Kidney (tissue), 14 donors: ENCODE measurements around the gene ERC2. TPM values are rescaled to one million over a fixed set of nuclear protein-coding genes. Genes with fewer than 3 reads are reported as not detected.

Source experiments
- DNase-seq, 5 donors: peaks; one replicate each; pipeline ENCODE4 v3.0.0-alpha.2; 2013 to 2020
- FAIRE-seq: peaks from 2 replicates; lab custom pipeline; 2012; peaks lifted over from hg19 to GRCh38; lab: Jason Lieb, UNC
- H3K27ac ChIP-seq, 2 donors: one replicate each; pipeline ENCODE4 v1.7.0; 2013; ENCODE audit warnings: low read depth in 2 of 2, low read length in 2 of 2, inconsistent platforms in 1 of 2
- H3K27me3 ChIP-seq: one replicate; pipeline ENCODE4 v1.7.1; 2013; ENCODE audit warnings: low read length, inconsistent platforms; ENCODE audit not compliant: control insufficient read depth, insufficient read depth
- H3K36me3 ChIP-seq, 3 donors: one replicate each; pipeline versions ENCODE4 v1.7.0 to v1.7.1; 2013; ENCODE audit warnings: low read length in 3 of 3, control low read depth in 1 of 3, inconsistent platforms in 1 of 3; ENCODE audit not compliant: insufficient read depth in 3 of 3, control insufficient read depth in 2 of 3
- H3K4me1 ChIP-seq, 3 donors: one replicate each; pipeline versions ENCODE4 v1.7.0 to v1.7.1; 2013; ENCODE audit warnings: low read length in 3 of 3, inconsistent platforms in 1 of 3, low read depth in 1 of 3; ENCODE audit not compliant: control insufficient read depth in 2 of 3, insufficient read depth in 2 of 3
- H3K4me3 ChIP-seq, 3 donors: one replicate each; pipeline versions ENCODE4 v1.7.0 to v1.8.1; 2013; ENCODE audit warnings: low read length in 3 of 3, control low read depth in 1 of 3, inconsistent platforms in 1 of 3
- H3K9ac ChIP-seq, 3 donors: one replicate each; pipeline versions ENCODE4 v1.7.0 to v1.7.1; 2013; ENCODE audit warnings: low read length in 3 of 3, control low read depth in 1 of 3, inconsistent platforms in 1 of 3
- H3K9me3 ChIP-seq, 3 donors: one replicate each; pipeline versions ENCODE4 v1.7.0 to v1.7.1; 2013; ENCODE audit warnings: low read length in 3 of 3, control low read depth in 1 of 3, inconsistent platforms in 1 of 3; ENCODE audit not compliant: control insufficient read depth in 2 of 3, insufficient read depth in 1 of 3
- intact Hi-C: fragments of 100-400 bp; cut with DNase I; formaldehyde crosslinking; loops from one replicate; pipeline ENCODE4 v1.11.1; 2022
- polyA plus RNA-seq: library from polyadenylated mRNA; stranded (reverse); fragments of 350-450 nt; fragmentation: Illumina TruSeq; extraction: RNeasy Lipid Tissue Mini Kit (QIAGEN cat#74804); gene quantifications from one replicate; pipeline ENCODE4 v1.2.3, GENCODE V29; 2014; ENCODE audit warnings: low read depth, low replicate concordance; ENCODE audit not compliant: insufficient read depth
- total RNA-seq: library from RNA; stranded (reverse); fragmentation: NEBNext Ultra II Directional; extraction: Animal tissue kit (Norgen Biotek cat#: 25700); gene quantifications from one replicate; pipeline ENCODE4 v1.2.1, GENCODE V29; 2021
- TF ChIP-seq, protein P1 (sequence below): IDR thresholded peaks from 3 replicates; pipeline ENCODE4 v1.5.1; 2012; ENCODE audit warnings: mild to moderate bottlenecking, moderate library complexity, borderline replicate concordance; ENCODE audit not compliant: insufficient read depth; ENCODE audit errors: extremely low read depth
- donor health status: control.
- donor health status: control.
- donor health status: control.
- donor health status: control.
- donor health status: control.
- donor health status: DM: yes; HTN: yes; CAD: no.
- donor health status: Normal renal cell carcinoma (clear cell type).

Gene ERC2
- total and polyA plus RNA-seq, 2 donors from 2014 or later, result 0.92 to 3.8 TPM

DNA sequence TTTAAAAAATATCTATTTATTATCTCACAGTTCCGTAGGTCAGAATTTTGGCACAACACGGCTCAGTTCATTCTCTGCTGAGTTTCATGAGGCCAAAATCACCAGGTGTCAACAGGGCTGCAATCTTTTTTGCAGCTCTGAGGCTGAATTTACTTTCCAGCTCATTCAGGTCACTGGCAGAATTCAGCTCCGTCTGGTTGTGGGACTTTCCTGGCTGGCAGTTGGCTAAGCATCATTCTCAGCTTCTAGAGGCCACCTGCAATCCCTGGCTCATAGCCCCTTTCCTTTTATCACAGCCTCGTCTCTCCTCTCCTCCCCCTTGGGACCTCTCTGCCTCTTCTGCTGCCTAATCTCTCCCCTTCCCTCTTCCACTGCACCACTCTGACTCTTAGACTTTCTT is 807.1 kb downstream of the ERC2 start:
- DNase-seq, result no peak
- no peak for FAIRE-seq
- no peak overlapping the region for H3K9ac ChIP-seq
- H3K4me3 ChIP-seq, result no peak overlapping the region
- H3K4me1 ChIP-seq, result no peaks in the 10 kb centered on the region
- intact Hi-C loops, result no loop called here
- no peaks in the 10 kb centered on the region for H3K27me3 ChIP-seq
- no peaks in the 10 kb centered on the region for H3K36me3 ChIP-seq
- no peak overlapping the region for H3K27ac ChIP-seq
- TF ChIP-seq, protein P1, sequence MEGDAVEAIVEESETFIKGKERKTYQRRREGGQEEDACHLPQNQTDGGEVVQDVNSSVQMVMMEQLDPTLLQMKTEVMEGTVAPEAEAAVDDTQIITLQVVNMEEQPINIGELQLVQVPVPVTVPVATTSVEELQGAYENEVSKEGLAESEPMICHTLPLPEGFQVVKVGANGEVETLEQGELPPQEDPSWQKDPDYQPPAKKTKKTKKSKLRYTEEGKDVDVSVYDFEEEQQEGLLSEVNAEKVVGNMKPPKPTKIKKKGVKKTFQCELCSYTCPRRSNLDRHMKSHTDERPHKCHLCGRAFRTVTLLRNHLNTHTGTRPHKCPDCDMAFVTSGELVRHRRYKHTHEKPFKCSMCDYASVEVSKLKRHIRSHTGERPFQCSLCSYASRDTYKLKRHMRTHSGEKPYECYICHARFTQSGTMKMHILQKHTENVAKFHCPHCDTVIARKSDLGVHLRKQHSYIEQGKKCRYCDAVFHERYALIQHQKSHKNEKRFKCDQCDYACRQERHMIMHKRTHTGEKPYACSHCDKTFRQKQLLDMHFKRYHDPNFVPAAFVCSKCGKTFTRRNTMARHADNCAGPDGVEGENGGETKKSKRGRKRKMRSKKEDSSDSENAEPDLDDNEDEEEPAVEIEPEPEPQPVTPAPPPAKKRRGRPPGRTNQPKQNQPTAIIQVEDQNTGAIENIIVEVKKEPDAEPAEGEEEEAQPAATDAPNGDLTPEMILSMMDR, result no peak
- H3K9me3 ChIP-seq, result no peaks in the 10 kb centered on the region

DNA sequence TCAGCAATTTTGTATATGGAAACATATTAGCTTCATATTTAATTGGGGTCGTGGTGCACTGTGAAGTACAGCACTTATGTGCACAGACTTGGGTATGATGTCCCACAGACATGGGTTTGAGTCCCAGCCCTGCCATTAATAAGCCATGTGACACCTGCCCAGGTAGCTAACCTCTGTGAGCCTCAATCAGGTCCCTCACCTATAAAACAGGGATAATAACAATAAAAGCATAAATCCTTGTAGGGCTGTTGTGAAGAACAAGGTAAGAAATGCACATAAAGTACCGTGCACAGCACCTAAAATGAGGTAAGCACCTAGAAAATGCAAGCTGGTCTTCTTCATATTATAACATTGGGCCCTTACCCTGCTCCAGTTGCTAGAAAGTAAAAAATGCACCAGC is 807.6 kb downstream of the ERC2 start:
- TF ChIP-seq, protein P1, result no peak
- Histone ChIP-seq H3K9me3 (no peaks in the 10 kb centered on the region), H3K27me3 (no peaks in the 10 kb centered on the region), H3K27ac (no peak overlapping the region), H3K9ac (no peak overlapping the region), H3K4me1 (no peaks in the 10 kb centered on the region), H3K4me3 (no peak overlapping the region), H3K36me3 (no peaks in the 10 kb centered on the region)
- intact Hi-C loops, result no loop called here
- no peak for DNase-seq
- FAIRE-seq, result no peak

DNA sequence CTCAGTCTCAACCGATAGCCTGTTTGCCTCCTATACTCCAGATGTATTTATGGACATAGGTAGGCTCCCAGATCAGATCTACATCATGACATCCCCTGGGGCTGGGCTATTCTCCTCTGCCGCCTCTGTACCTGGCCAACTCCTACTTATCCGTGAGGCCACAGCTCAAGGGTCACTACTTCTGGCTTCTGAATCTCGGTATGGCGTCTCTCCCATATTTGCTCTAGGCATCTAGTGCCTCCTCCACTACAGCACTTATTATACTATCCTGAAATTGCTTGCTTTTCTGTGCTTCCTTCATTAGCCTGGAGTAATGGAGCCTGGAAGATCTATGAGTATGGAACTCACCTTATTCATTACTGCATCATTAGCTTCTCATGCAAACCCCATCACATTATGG is 808.6 kb downstream of the ERC2 start:
- no peak for FAIRE-seq
- Histone ChIP-seq H3K4me1 (no peaks in the 10 kb centered on the region), H3K27me3 (no peaks in the 10 kb centered on the region), H3K27ac (no peak overlapping the region), H3K36me3 (no peaks in the 10 kb centered on the region), H3K9ac (no peak overlapping the region), H3K9me3 (no peaks in the 10 kb centered on the region), H3K4me3 (no peak overlapping the region)
- no peak for DNase-seq
- TF ChIP-seq, protein P1, result no peak
- intact Hi-C loops, result no loop called here

DNA sequence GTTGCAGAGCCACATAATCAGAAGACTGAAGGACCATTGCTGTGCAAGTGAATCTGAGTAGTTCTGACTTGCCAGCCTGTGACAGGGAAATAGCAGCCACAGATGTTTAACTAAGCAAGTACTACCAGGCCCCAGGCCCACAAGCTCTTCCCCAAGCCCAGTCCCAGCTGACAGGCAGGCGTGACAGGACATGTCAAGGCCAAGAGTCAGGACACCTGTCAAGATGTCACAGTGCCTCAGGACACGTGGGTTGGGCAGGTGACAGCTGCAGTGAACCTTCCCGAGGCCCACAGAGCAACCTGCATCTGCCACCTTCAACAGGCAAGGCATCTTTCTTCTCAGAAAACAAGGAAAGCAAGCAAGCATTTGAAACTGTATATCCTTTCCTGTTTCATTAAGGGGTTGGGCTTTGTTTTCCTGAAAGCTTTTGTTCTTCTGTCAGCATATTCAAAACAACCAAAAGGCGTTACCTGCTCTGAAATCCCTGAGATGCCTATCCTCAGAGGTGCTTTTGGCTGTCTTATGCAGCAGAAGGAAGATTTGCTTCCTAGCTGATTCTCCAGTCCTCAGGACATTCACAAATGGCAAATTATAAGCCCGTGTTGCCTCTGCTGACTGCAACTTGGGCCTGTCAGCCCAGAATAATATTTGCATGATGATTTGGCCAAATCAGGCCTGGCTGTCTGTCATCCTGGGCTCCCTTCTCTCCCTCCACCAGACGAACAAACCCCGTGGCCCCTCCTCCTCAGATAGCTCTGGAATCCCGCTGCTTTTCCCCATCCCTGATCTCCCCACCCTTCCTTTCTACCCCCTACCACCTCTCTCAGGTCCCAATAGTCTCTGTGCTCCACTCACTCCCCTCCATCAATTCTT is 809.3 kb downstream of the ERC2 start:
- Histone ChIP-seq H3K4me1 (no peaks in the 10 kb centered on the region), H3K9ac (no peak overlapping the region), H3K9me3 (no peaks in the 10 kb centered on the region), H3K27me3 (no peaks in the 10 kb centered on the region), H3K27ac (no peak overlapping the region), H3K4me3 (no peak overlapping the region), H3K36me3 (no peaks in the 10 kb centered on the region)
- DNase-seq (no peak), FAIRE-seq (no peak)
- TF ChIP-seq, protein P1, result no peak
- intact Hi-C loops, result no loop called here
